ENCODE measurements around the gene PYCARD. TPM values are rescaled to one million over a fixed set of nuclear protein-coding genes. Genes with fewer than 3 reads are reported as not detected.

Gene PYCARD
- total and polyA plus RNA-seq, 9 donors = 1.8 to 35.8 (median 20.2) TPM

DNA sequence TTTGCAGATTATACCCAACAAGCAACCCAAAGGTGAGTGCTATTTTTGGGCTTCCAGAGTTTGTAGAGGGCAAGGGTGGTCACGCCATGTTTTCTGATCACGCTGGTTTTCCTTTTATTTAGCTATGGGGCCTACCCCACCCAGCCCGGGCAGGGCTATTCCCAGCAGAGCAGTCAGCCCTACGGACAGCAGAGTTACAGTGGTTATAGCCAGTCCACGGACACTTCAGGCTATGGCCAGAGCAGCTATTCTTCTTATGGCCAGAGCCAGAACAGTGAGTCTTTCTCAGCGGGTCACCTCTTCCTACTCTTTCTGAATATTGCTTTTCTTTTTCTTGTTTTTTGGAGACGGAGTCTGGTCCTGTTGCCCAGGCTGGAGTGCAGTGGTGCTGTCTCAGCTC lies 20.2 kb downstream of the PYCARD start:
- TF ChIP-seq, protein P1, sequence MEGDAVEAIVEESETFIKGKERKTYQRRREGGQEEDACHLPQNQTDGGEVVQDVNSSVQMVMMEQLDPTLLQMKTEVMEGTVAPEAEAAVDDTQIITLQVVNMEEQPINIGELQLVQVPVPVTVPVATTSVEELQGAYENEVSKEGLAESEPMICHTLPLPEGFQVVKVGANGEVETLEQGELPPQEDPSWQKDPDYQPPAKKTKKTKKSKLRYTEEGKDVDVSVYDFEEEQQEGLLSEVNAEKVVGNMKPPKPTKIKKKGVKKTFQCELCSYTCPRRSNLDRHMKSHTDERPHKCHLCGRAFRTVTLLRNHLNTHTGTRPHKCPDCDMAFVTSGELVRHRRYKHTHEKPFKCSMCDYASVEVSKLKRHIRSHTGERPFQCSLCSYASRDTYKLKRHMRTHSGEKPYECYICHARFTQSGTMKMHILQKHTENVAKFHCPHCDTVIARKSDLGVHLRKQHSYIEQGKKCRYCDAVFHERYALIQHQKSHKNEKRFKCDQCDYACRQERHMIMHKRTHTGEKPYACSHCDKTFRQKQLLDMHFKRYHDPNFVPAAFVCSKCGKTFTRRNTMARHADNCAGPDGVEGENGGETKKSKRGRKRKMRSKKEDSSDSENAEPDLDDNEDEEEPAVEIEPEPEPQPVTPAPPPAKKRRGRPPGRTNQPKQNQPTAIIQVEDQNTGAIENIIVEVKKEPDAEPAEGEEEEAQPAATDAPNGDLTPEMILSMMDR (IDR thresholded peaks at IDR 0.05) = no peak
- TF ChIP-seq EP300 (IDR thresholded peaks at IDR 0.05) (no peak), POLR2A (IDR thresholded peaks at IDR 0.05) (no peak)
- H3K27ac ChIP-seq = no peak overlapping the region
- intact Hi-C loops (cut with DNase I) = loop anchor here in 2 of 4 donors (5.0 to 10.0 kb wide), 6 partner anchors 48 to 522 kb away; partner anchors contain the start of genes PRSS53 (in 1 of the 2), PRSS8 (in 1 of the 2) and ZNF843 (in 1 of the 2)

DNA sequence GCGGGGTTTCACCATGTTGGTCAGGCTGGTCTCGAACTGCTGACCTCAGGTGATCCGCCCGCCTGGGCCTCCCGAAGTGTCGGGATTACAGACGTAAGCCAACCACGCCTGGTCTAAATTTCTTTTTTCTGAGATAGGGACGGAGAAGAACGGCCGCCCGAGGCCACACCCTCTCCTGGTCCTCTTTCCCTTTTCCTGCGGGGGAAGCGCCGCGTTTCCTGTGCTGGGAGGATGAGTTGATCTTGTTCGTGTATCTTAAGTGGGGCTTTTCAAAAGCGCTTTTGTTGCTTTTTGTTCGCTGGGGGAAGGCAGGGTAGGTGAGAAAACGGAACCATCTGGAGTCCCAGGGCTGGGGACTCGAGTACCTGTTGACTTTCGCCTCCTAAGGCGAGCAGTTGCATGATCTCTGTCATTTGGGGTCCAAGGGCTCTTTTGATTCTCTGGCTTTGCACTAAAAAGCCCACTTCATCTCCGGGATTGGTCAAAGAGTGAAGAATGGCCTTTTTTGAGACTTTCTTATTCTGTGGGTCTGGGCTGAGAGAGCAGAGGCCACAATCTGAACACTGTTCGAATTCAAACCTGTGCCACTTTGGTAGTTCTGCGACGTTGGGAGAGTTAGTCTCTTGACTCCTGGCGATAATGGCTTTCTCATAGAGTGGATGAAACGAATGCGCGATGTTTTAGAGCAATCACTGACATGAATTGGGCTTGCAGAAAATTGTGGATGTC lies 21.3 kb downstream of the PYCARD start:
- H3K4me1 ChIP-seq (ENCODE audit: insufficient read depth) = peaks cover 16% of the 10 kb centered on the region
- no peaks in the 10 kb centered on the region for H3K36me3 ChIP-seq
- peak overlapping the region; percentile 78 for H3K4me3 ChIP-seq
- H3K27ac ChIP-seq = peak overlapping the region; percentile 91 to 95
- H3K9me3 ChIP-seq = no peaks in the 10 kb centered on the region
- H3K27me3 ChIP-seq = no peaks in the 10 kb centered on the region
- DNase-seq = peak in 4 of 5 donors; percentile 23 to 59 (median 38)
- TF ChIP-seq, protein P1 (IDR thresholded peaks at IDR 0.05) = no peak
- TF ChIP-seq POLR2A (IDR thresholded peaks at IDR 0.05) (no peak), EP300 (IDR thresholded peaks at IDR 0.05) (no peak)
- WGBS, 3 donors = 2 to 4% (median 4%) methylated on average over 31 of the region's 31 CpGs
- intact Hi-C loops (cut with DNase I) = loop anchor here in 2 of 4 donors (5.0 to 10.0 kb wide), 6 partner anchors 46 to 524 kb away; partner anchors contain the start of genes PRSS53 (in 1 of the 2), PRSS8 (in 1 of the 2) and ZNF843 (in 1 of the 2)

More for the DNA sequence above, 20.2 kb downstream of the PYCARD start:
- H3K4me3 ChIP-seq = peak overlapping the region; percentile 78
- H3K4me1 ChIP-seq (ENCODE audit: insufficient read depth) = peaks cover 16% of the 10 kb centered on the region
- H3K9me3 ChIP-seq = no peaks in the 10 kb centered on the region
- no peaks in the 10 kb centered on the region for H3K36me3 ChIP-seq
- DNase-seq = no peak
- no peaks in the 10 kb centered on the region for H3K27me3 ChIP-seq
- 14 to 16% (median 15%) methylated on average over 7 of the region's 7 CpGs for WGBS, 3 donors

DNA sequence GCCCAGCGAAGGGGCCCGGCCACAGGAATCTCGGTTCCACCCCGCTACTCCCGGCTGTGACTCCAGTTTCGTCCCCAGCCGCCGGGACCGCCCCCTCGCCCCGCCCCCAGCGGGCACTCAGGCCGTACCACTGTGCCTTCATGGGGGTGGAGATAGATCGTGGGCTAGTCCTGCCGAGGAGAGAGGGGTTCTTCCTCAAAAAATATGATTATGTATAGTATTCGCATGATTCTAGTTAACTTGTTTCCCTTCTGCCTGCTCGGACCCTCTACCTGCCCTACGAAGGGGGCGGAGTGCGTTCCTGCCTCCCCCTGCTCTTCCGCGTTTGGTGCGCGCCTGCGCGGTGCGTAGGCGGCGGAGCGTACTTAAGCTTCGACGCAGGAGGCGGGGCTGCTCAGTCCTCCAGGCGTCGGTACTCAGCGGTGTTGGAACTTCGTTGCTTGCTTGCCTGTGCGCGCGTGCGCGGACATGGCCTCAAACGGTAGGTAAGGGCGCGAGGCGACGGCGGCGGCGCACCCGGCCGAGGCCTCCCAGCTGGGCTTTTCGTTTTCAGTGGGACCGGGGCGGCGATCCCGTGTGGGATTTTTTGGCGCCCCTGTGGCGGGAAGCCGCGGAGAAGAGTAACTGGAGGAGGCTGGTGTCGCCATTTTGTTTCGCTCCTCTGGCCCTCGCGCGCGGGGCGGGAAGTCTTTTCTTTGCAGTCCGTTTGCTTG lies 22.7 kb downstream of the PYCARD start, which contains the start of gene FUS:
Gene FUS, plus strand, starts transcription at position 393 of the 713 bp plus-strand sequence. Its CDS starts 76 bp downstream, at position 469.
- WGBS, 3 donors = 0% methylated on average over 64 to 69 of the region's 69 CpGs
- intact Hi-C loops (cut with DNase I) = loop anchor here in 2 of 4 donors (5.0 to 10.0 kb wide), 6 partner anchors 45 to 525 kb away; partner anchors contain the start of genes PRSS53 (in 1 of the 2), PRSS8 (in 1 of the 2) and ZNF843 (in 1 of the 2)
- Histone ChIP-seq H3K36me3 (no peaks in the 10 kb centered on the region), H3K4me1 (ENCODE audit: insufficient read depth) (peaks cover 14% of the 10 kb centered on the region), H3K9me3 (no peaks in the 10 kb centered on the region), H3K4me3 (peak within 1 kb of the TSS; percentile 78), H3K27ac (peak within 1 kb of the TSS; percentile 91 to 95), H3K27me3 (no peaks in the 10 kb centered on the region)
- DNase-seq = peak; percentile 91 to 96 (median 95)
- TF ChIP-seq, protein P1 (IDR thresholded peaks at IDR 0.05) = peak; percentile 14 to 52 (median 34)
- TF ChIP-seq EP300 (IDR thresholded peaks at IDR 0.05) (no peak), POLR2A (IDR thresholded peaks at IDR 0.05) (peak; percentile 98)

DNA sequence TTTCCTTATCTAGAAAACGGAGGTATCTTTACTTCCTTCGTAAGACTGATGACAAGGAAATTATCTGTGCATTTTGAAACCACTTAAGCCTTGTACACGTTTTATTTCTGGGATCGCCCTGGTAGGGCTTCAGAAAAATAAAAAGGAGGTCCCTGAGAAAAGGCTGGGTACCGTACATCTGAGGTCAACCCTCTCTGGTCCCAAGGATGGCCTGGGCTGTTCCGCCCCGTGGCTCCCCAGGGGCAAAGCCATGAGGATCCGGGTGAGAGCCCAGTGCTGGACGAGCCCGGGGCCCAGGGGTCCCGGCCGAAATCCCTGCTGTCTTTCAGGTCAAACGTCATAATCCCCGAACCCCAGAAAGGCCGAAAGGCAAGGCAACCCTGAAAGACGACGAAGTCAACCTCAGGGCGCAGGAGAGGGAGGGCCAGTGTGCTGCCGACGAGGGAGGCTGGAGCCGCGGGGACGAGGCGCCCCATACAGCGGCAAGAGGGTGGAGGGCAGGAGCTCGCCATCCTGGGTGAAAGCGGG lies 23.3 kb downstream of the PYCARD start:
- 1 to 2% (median 2%) methylated on average over 27 of the region's 27 CpGs for WGBS, 3 donors
- no peak for DNase-seq
- H3K27ac ChIP-seq = peak overlapping the region; percentile 91 to 95
- no peaks in the 10 kb centered on the region for H3K9me3 ChIP-seq
- H3K36me3 ChIP-seq = no peaks in the 10 kb centered on the region
- H3K4me3 ChIP-seq = peak overlapping the region; percentile 78
- no peaks in the 10 kb centered on the region for H3K27me3 ChIP-seq
- peaks cover 14% of the 10 kb centered on the region for H3K4me1 ChIP-seq (ENCODE audit: insufficient read depth)
- no peak for TF ChIP-seq EP300 (IDR thresholded peaks at IDR 0.05)
- no peak for TF ChIP-seq POLR2A (IDR thresholded peaks at IDR 0.05)
- TF ChIP-seq, protein P1 (IDR thresholded peaks at IDR 0.05) = no peak
- intact Hi-C loops (cut with DNase I) = no loop called here
